Measurements from ENCODE around the gene FGD2. TPM values are rescaled to one million over a fixed set of nuclear protein-coding genes. Genes with fewer than 3 reads are reported as not detected.
A peak's percentile ranks its signal among the peaks of the same experiment; 100 is the strongest.

The FGD2 gene
- total and polyA plus RNA-seq, 9 of the 15 experiments (the other 6 are each of a cell fraction or from before 2014, with no cell fraction given), result 0.09 TPM; not detected in 8

DNA sequence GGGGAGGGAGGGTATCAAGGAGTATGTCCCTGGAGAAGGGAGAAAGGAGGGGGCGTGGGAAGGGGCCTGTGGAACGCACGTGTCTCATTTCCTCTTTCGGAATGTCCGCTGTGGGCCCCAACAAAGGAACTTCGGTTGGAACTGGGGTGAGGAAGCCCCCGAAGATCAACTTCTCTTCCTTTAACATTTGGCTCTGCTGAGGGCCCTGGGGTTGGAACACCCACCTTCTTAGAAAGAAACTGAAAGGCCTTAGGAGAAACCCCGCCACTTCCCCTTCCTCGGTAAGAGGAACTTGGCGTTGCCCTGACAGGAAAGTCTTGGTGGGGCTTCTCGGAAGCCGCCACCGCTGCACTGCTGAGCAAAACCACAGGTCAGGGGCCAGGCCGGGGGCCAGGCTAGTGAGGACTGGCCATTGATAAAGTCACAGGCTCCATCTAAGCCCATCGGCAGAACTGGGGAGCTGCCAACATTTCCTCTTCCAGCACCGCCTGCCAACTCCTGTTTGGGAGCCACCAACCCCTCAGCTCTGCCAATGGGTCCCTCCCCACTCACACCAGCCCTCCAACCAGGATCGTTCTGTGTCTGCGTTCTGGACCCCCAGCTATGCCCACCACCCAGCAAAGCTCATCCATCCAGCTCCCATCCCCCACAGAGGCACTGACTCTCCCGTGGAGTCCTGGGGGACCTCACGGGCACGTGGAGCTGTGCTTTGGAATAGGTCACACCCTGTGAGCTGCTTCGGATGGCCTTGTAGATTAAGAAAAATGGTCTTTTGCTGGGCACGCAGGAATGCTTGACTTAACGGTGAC, 44.8 kb downstream of the FGD2 start (continued):
- TF ChIP-seq, protein P1, sequence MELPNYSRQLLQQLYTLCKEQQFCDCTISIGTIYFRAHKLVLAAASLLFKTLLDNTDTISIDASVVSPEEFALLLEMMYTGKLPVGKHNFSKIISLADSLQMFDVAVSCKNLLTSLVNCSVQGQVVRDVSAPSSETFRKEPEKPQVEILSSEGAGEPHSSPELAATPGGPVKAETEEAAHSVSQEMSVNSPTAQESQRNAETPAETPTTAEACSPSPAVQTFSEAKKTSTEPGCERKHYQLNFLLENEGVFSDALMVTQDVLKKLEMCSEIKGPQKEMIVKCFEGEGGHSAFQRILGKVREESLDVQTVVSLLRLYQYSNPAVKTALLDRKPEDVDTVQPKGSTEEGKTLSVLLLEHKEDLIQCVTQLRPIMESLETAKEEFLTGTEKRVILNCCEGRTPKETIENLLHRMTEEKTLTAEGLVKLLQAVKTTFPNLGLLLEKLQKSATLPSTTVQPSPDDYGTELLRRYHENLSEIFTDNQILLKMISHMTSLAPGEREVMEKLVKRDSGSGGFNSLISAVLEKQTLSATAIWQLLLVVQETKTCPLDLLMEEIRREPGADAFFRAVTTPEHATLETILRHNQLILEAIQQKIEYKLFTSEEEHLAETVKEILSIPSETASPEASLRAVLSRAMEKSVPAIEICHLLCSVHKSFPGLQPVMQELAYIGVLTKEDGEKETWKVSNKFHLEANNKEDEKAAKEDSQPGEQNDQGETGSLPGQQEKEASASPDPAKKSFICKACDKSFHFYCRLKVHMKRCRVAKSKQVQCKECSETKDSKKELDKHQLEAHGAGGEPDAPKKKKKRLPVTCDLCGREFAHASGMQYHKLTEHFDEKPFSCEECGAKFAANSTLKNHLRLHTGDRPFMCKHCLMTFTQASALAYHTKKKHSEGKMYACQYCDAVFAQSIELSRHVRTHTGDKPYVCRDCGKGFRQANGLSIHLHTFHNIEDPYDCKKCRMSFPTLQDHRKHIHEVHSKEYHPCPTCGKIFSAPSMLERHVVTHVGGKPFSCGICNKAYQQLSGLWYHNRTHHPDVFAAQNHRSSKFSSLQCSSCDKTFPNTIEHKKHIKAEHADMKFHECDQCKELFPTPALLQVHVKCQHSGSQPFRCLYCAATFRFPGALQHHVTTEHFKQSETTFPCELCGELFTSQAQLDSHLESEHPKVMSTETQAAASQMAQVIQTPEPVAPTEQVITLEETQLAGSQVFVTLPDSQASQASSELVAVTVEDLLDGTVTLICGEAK (IDR thresholded peaks at IDR 0.05), result peak; percentile 50; the same call in 1 of the 2 replicates
- TF ChIP-seq, protein P1 (CRISPR knock-in tag; IDR thresholded peaks at IDR 0.05), result no peak
- peak; percentile 41; the same call in 1 of the 2 replicates for TF ChIP-seq PTRF (tag; IDR thresholded peaks at IDR 0.05)
- TF ChIP-seq, protein P2, sequence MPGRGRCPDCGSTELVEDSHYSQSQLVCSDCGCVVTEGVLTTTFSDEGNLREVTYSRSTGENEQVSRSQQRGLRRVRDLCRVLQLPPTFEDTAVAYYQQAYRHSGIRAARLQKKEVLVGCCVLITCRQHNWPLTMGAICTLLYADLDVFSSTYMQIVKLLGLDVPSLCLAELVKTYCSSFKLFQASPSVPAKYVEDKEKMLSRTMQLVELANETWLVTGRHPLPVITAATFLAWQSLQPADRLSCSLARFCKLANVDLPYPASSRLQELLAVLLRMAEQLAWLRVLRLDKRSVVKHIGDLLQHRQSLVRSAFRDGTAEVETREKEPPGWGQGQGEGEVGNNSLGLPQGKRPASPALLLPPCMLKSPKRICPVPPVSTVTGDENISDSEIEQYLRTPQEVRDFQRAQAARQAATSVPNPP (IDR thresholded peaks at IDR 0.05; ENCODE audit: borderline replicate concordance, insufficient read depth, insufficient read length), result no peak
- TF ChIP-seq, protein P3, sequence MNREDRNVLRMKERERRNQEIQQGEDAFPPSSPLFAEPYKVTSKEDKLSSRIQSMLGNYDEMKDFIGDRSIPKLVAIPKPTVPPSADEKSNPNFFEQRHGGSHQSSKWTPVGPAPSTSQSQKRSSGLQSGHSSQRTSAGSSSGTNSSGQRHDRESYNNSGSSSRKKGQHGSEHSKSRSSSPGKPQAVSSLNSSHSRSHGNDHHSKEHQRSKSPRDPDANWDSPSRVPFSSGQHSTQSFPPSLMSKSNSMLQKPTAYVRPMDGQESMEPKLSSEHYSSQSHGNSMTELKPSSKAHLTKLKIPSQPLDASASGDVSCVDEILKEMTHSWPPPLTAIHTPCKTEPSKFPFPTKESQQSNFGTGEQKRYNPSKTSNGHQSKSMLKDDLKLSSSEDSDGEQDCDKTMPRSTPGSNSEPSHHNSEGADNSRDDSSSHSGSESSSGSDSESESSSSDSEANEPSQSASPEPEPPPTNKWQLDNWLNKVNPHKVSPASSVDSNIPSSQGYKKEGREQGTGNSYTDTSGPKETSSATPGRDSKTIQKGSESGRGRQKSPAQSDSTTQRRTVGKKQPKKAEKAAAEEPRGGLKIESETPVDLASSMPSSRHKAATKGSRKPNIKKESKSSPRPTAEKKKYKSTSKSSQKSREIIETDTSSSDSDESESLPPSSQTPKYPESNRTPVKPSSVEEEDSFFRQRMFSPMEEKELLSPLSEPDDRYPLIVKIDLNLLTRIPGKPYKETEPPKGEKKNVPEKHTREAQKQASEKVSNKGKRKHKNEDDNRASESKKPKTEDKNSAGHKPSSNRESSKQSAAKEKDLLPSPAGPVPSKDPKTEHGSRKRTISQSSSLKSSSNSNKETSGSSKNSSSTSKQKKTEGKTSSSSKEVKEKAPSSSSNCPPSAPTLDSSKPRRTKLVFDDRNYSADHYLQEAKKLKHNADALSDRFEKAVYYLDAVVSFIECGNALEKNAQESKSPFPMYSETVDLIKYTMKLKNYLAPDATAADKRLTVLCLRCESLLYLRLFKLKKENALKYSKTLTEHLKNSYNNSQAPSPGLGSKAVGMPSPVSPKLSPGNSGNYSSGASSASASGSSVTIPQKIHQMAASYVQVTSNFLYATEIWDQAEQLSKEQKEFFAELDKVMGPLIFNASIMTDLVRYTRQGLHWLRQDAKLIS (CRISPR knock-in tag; IDR thresholded peaks at IDR 0.05), result no peak
- TF ChIP-seq ZNF644 (tag; IDR thresholded peaks at IDR 0.05; ENCODE audit: low read depth), result peak; percentile 85
- TF ChIP-seq PHTF2 (CRISPR knock-in tag; IDR thresholded peaks at IDR 0.05), result no peak
- no peak for TF ChIP-seq PCBP1 (IDR thresholded peaks at IDR 0.05; ENCODE audit: low read depth, low read length, poor library complexity, severe bottlenecking)
- TF ChIP-seq ILK (tag; IDR thresholded peaks at IDR 0.05; ENCODE audit: borderline replicate concordance, low read depth), result no peak
- TF ChIP-seq ZNF785 (CRISPR knock-in tag; IDR thresholded peaks at IDR 0.05), result no peak
- TF ChIP-seq ZSCAN29 (IDR thresholded peaks at IDR 0.05), result no peak
- TF ChIP-seq ZNF444 (CRISPR knock-in tag; IDR thresholded peaks at IDR 0.05), result no peak
- peak; percentile 87 for TF ChIP-seq ZFX (CRISPR knock-in tag; IDR thresholded peaks at IDR 0.05)
